Neural cell (in vitro differentiated cells): ENCODE results near the gene TNFSF9. TPM values are rescaled to one million over a fixed set of nuclear protein-coding genes. Genes with fewer than 3 reads are reported as not detected.

Experiments
- H2AFZ ChIP-seq: fragments of 200-600, 300-800 bp; sonication (generic), shearing (Covaris generic); 2 replicates; pipeline ENCODE4 v1.6.0; 2014; ENCODE audit warnings: low read depth, mild to moderate bottlenecking, antibody characterized with exemption, low read length, moderate library complexity
- H3F3A ChIP-seq: fragments of 200-600 bp; shearing (Covaris generic); 2 replicates; pipeline ENCODE4 v1.6.1; 2016; ENCODE audit warnings: mild to moderate bottlenecking, moderate library complexity, mixed read lengths, antibody characterized with exemption, low read length; ENCODE audit not compliant: insufficient read depth, poor library complexity, severe bottlenecking
- H3K27ac ChIP-seq: fragments of 200-600, 300-800 bp; sonication (generic), shearing (Covaris generic); 2 replicates; pipeline ENCODE4 v1.5.1; 2014; ENCODE audit warnings: mild to moderate bottlenecking, low read length, moderate library complexity
- H3K27me3 ChIP-seq: fragments of 300-800, 200-600 bp; sonication (generic), shearing (Covaris generic); 2 replicates; pipeline ENCODE4 v1.6.0; 2014; ENCODE audit warnings: mild to moderate bottlenecking, low read depth, low read length, moderate library complexity; ENCODE audit not compliant: insufficient read depth
- H3K36me3 ChIP-seq: fragments of 300-800, 200-600 bp; sonication (generic), shearing (Covaris generic); 2 replicates; pipeline ENCODE4 v1.5.1; 2014; ENCODE audit warnings: mild to moderate bottlenecking, antibody characterized with exemption, low read length, moderate library complexity; ENCODE audit not compliant: insufficient read depth
- H3K4me2 ChIP-seq: fragments of 300-800, 200-600 bp; sonication (generic), shearing (Covaris generic); 2 replicates; pipeline ENCODE4 v1.6.0; 2014; ENCODE audit warnings: mild to moderate bottlenecking, low read length
- H3K4me3 ChIP-seq: fragments of 300-800, 200-600 bp; sonication (generic), shearing (Covaris generic); 2 replicates; pipeline ENCODE4 v1.5.1; 2014; ENCODE audit warnings: mild to moderate bottlenecking, low read length, moderate library complexity
- H3K79me2 ChIP-seq: fragments of 200-600 bp; shearing (Covaris generic); replicated peaks from 2 replicates; pipeline ENCODE4 v1.6.0; 2014; ENCODE audit warnings: mild to moderate bottlenecking, low read length, moderate library complexity; ENCODE audit not compliant: insufficient read depth
- H3K9ac ChIP-seq: fragments of 300-800, 200-600 bp; sonication (generic), shearing (Covaris generic); 2 replicates; pipeline ENCODE4 v1.6.1; 2016; ENCODE audit warnings: mild to moderate bottlenecking, low read length, mixed read lengths
- H3K9me2 ChIP-seq: fragments of 200-600 bp; shearing (Covaris generic); 2 replicates; pipeline ENCODE4 v1.6.1; 2016; ENCODE audit warnings: mild to moderate bottlenecking, low read length, mixed read lengths; ENCODE audit not compliant: insufficient read depth
- H3K9me3 ChIP-seq: fragments of 200-600, 300-800 bp; sonication (generic), shearing (Covaris generic); 2 replicates; pipeline ENCODE4 v1.6.1; 2016; ENCODE audit warnings: mild to moderate bottlenecking, mixed run types, low read length, moderate library complexity, mixed read lengths
- H4K20me1 ChIP-seq: fragments of 200-600 bp; shearing (Covaris generic); 2 replicates; pipeline ENCODE4 v1.6.1; 2016; ENCODE audit warnings: mild to moderate bottlenecking, mixed run types; ENCODE audit not compliant: insufficient read depth
- CTCF ChIP-seq: fragments of 450-650 bp; IDR thresholded peaks from 2 replicates; pipeline ENCODE4 v1.5.1; 2014; ENCODE audit warnings: antibody characterized with exemption, mild to moderate bottlenecking, moderate library complexity; ENCODE audit not compliant: poor library complexity, severe bottlenecking
- EP300 ChIP-seq: fragments of 450-650 bp; conservative IDR thresholded peaks from 2 replicates; pipeline ENCODE4 v1.6.1; 2014; ENCODE audit warnings: antibody characterized with exemption, mild to moderate bottlenecking, moderate library complexity; ENCODE audit not compliant: poor library complexity, severe bottlenecking
- EZH2 ChIP-seq: fragments of 200-600, 300-800 bp; shearing (Covaris generic), sonication (generic); IDR thresholded peaks from 2 replicates; pipeline ENCODE4 v1.6.1; 2014; ENCODE audit warnings: antibody characterized with exemption, low read length, borderline replicate concordance, mild to moderate bottlenecking; ENCODE audit not compliant: insufficient read depth, poor library complexity, severe bottlenecking
- MXI1 ChIP-seq: fragments of 450-650 bp; conservative IDR thresholded peaks from 2 replicates; pipeline ENCODE4 v1.6.1; 2014; ENCODE audit warnings: antibody characterized with exemption, mild to moderate bottlenecking; ENCODE audit not compliant: poor library complexity, severe bottlenecking
- POLR2AphosphoS5 ChIP-seq: IDR thresholded peaks from 2 replicates; pipeline ENCODE4 v1.6.1; 2012
- RAD21 ChIP-seq: fragments of 450-650 bp; conservative IDR thresholded peaks from 2 replicates; pipeline ENCODE4 v1.6.1; 2014; ENCODE audit warnings: antibody characterized with exemption, mild to moderate bottlenecking, moderate library complexity
- REST ChIP-seq: IDR thresholded peaks from 2 replicates; pipeline ENCODE4 v1.6.1; 2012; ENCODE audit warnings: borderline replicate concordance
- SMC3 ChIP-seq: fragments of 450-650 bp; conservative IDR thresholded peaks from 2 replicates; pipeline ENCODE4 v1.6.1; 2014; ENCODE audit warnings: antibody characterized with exemption, mild to moderate bottlenecking, moderate library complexity; ENCODE audit not compliant: poor library complexity
- TAF1 ChIP-seq: IDR thresholded peaks from 2 replicates; pipeline ENCODE4 v1.6.1; 2012; ENCODE audit warnings: low read depth
- polyA plus RNA-seq: library from polyadenylated mRNA; depleted of rRNA; stranded (reverse); fragments of >200 nt; gene quantifications from 2 replicates; pipeline ENCODE4 v1.2.3, GENCODE V29; 2014

TNFSF9 gene
- polyA plus RNA-seq, 1 donor from 2014 or later, result 1.3 TPM

DNA sequence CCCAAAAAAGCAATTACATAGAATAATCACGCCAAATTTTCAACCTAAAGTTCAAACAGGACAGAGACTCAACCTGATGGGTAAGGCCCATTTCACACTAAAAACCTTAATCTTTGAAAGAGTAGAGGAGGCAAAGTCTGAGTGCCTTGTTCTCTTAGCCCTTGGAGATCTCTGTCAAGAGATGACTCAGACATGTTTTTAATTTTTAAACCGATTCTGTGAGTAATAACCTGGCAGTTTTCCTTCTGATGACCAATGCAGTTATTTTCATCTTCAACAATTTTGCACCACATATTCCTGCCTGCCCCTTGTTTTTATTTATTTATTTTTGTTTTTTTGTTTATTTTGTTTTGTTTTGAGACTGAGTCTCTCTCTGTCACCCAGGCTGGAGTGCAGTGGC, 11.5 kb upstream of the TNFSF9 start:
- TF ChIP-seq TAF1 (no peak), EP300 (no peak), POLR2AphosphoS5 (no peak), REST (no peak)
- Histone ChIP-seq H3K4me3 (no peak overlapping the region), H3K79me2 (no peaks in the 10 kb centered on the region), H3K4me2 (no peak overlapping the region), H4K20me1 (no peaks in the 10 kb centered on the region), H3K9ac (no peak overlapping the region), H3K9me2 (no peaks in the 10 kb centered on the region), H3K27ac (no peak overlapping the region), H2AFZ (no peak overlapping the region), H3F3A (no peaks in the 10 kb centered on the region), H3K9me3 (no peaks in the 10 kb centered on the region), H3K36me3 (no peaks in the 10 kb centered on the region), H3K27me3 (peaks cover 5% of the 10 kb centered on the region)

GRCh38 chr19:6521718-6522646, 8.8 kb upstream of the TNFSF9 start:
- no peaks in the 10 kb centered on the region for H3F3A ChIP-seq
- no peaks in the 10 kb centered on the region for H3K79me2 ChIP-seq
- no peaks in the 10 kb centered on the region for H3K9me2 ChIP-seq
- no peak for TF ChIP-seq CTCF
- TF ChIP-seq EP300, result no peak
- TF ChIP-seq TAF1, result no peak
- no peak for TF ChIP-seq RAD21
- TF ChIP-seq EZH2, result no peak
- TF ChIP-seq POLR2AphosphoS5, result no peak
- no peak for TF ChIP-seq SMC3
- TF ChIP-seq MXI1, result no peak
- no peak for TF ChIP-seq REST
- H3K9me3 ChIP-seq, result no peaks in the 10 kb centered on the region
- H3K4me3 ChIP-seq, result no peak overlapping the region
- H3K27me3 ChIP-seq, result no peaks in the 10 kb centered on the region
- H3K27ac ChIP-seq, result no peak overlapping the region
- H3K9ac ChIP-seq, result no peak overlapping the region
- no peak overlapping the region for H3K4me2 ChIP-seq
- no peak overlapping the region for H2AFZ ChIP-seq
- H4K20me1 ChIP-seq, result no peaks in the 10 kb centered on the region
- H3K36me3 ChIP-seq, result no peaks in the 10 kb centered on the region
